Lower leg skin (tissue), 3 donors: ENCODE measurements around the gene RTL10.

Experiments
- POLR2A ChIP-seq, 2 donors: fragments of 450-650 bp; IDR thresholded peaks; one replicate each; pipeline ENCODE4 v1.6.1; 2016 to 2017; ENCODE audit warnings: antibody characterized with exemption in 2 of 2, mild to moderate bottlenecking in 1 of 2, moderate library complexity in 1 of 2
- TF ChIP-seq, protein P1 (sequence below), 3 donors: fragments of 450-650 bp; IDR thresholded peaks; one replicate each; pipeline ENCODE4 v1.5.1; 2016; ENCODE audit warnings: antibody characterized with exemption in 3 of 3, mild to moderate bottlenecking in 3 of 3, moderate library complexity in 2 of 3

DNA sequence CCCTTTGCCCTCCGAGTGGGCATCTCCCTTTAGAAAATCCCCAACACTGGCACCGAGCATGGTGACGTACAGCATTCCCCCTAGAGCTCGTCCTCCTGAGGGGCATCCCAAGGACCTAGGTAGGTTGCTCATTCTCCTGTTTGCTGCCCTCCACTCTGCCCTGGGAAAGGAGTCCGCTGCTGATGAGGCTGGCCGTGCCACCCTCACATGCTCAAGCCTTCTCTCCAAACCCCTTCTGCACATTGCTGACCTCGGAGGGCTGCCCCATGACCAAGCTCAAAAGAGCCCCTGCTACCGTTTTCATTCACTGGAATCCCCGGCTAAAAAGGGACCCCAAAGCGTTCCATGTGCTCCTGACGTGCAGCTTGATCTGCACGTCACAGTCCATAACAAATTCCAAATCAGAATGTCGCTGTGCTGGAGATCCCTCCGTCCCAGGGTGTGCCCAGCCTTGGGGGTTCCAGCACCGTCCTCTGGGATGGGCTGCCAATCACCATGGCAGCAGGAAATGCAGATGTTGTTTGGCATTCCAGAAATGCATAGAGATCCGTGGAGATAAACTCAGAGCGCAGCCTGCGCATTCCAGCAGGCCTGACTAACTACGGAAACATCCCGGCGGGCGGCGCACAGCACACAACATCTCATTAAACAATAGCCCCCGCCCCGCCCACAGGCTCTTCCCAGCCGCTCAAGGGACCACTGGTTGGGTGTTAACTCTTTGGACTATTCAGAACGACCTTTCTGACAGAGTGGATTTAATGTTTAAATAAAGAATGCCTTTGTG lies 26.3 kb upstream of the RTL10 start:
- TF ChIP-seq, protein P1, sequence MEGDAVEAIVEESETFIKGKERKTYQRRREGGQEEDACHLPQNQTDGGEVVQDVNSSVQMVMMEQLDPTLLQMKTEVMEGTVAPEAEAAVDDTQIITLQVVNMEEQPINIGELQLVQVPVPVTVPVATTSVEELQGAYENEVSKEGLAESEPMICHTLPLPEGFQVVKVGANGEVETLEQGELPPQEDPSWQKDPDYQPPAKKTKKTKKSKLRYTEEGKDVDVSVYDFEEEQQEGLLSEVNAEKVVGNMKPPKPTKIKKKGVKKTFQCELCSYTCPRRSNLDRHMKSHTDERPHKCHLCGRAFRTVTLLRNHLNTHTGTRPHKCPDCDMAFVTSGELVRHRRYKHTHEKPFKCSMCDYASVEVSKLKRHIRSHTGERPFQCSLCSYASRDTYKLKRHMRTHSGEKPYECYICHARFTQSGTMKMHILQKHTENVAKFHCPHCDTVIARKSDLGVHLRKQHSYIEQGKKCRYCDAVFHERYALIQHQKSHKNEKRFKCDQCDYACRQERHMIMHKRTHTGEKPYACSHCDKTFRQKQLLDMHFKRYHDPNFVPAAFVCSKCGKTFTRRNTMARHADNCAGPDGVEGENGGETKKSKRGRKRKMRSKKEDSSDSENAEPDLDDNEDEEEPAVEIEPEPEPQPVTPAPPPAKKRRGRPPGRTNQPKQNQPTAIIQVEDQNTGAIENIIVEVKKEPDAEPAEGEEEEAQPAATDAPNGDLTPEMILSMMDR (IDR thresholded peaks at IDR 0.05) = no peak
- no peak for TF ChIP-seq POLR2A (IDR thresholded peaks at IDR 0.05)
